Gastrocnemius medialis (tissue), 4 donors: ENCODE measurements around the gene KIF5A.

Experiments
- POLR2A ChIP-seq, 2 donors: fragments of 450-650 bp; IDR thresholded peaks; one replicate each; pipeline ENCODE4 v1.6.1; 2017; ENCODE audit warnings: antibody characterized with exemption in 2 of 2, mild to moderate bottlenecking in 2 of 2, moderate library complexity in 2 of 2
- TF ChIP-seq, protein P1 (sequence below), 5 experiments: fragments of 450-650 bp in 3 of 5; fragments of 200-600 bp in 2 of 5; sonication (generic) in 2 of 5; IDR thresholded peaks in 4 of 5; conservative IDR thresholded peaks in 1 of 5; 1 replicate in 4 of 5; 2 replicates in 1 of 5; pipeline ENCODE4 v1.5.1; 2016 to 2019; ENCODE audit warnings: antibody characterized with exemption in 5 of 5, mild to moderate bottlenecking in 3 of 5, moderate library complexity in 3 of 5

DNA sequence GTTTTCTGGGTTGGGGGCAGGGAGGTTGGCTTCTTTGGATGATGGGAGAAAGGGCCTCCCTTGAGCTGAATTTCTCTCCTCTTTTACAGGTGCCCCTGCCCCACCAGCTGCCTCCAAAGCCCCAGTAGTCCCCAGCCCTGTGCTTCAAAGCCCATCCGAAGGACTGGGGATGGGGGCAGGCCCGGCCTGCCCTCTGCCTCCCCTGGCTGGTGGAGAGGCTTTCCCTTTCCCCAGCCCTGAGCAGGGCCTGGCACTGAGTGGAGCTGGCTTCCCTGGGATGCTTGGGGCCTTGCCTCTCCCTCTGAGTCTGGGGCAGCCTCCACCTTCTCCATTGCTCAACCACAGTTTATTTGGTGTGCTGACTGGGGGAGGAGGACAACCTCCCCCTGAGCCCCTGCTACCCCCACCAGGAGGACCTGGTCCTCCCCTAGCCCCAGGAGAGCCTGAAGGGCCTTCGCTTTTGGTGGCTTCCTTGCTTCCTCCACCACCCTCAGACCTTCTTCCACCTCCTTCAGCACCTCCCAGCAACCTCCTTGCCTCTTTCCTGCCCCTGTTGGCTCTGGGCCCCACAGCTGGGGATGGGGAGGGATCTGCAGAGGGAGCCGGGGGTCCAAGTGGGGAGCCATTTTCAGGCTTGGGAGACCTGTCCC, 23.2 kb upstream of the KIF5A start:
- TF ChIP-seq, protein P1, sequence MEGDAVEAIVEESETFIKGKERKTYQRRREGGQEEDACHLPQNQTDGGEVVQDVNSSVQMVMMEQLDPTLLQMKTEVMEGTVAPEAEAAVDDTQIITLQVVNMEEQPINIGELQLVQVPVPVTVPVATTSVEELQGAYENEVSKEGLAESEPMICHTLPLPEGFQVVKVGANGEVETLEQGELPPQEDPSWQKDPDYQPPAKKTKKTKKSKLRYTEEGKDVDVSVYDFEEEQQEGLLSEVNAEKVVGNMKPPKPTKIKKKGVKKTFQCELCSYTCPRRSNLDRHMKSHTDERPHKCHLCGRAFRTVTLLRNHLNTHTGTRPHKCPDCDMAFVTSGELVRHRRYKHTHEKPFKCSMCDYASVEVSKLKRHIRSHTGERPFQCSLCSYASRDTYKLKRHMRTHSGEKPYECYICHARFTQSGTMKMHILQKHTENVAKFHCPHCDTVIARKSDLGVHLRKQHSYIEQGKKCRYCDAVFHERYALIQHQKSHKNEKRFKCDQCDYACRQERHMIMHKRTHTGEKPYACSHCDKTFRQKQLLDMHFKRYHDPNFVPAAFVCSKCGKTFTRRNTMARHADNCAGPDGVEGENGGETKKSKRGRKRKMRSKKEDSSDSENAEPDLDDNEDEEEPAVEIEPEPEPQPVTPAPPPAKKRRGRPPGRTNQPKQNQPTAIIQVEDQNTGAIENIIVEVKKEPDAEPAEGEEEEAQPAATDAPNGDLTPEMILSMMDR (IDR thresholded peaks at IDR 0.05 in 4 of 5, conservative IDR thresholded peaks at IDR 0.05 in 1 of 5), result no peak
- no peak for TF ChIP-seq POLR2A (IDR thresholded peaks at IDR 0.05)
